GM12878 (cell line): ENCODE measurements around the gene CCNG1.

Experiments used
- BMI1 ChIP-seq: fragments of 450-650 bp; IDR thresholded peaks from 2 replicates; pipeline ENCODE4 v1.6.1; 2016; ENCODE audit warnings: mild to moderate bottlenecking, moderate library complexity, borderline replicate concordance
- CBX3 ChIP-seq: fragments of 200-600 bp; sonication (generic); IDR thresholded peaks from 2 replicates; pipeline ENCODE4 v1.6.1; 2016; ENCODE audit warnings: low read depth, borderline replicate concordance
- JUND ChIP-seq: IDR thresholded peaks from 2 replicates; pipeline ENCODE4 v1.6.1; 2012; ENCODE audit warnings: low read depth, mild to moderate bottlenecking, low read length, improper control_type of control experiment, moderate library complexity
- POLR2A ChIP-seq: IDR thresholded peaks from 2 replicates; pipeline ENCODE4 v1.6.1; 2011; ENCODE audit warnings: low read depth, mild to moderate bottlenecking, low read length
- POLR2AphosphoS5 ChIP-seq: IDR thresholded peaks from 2 replicates; pipeline ENCODE4 v1.6.1; 2011; ENCODE audit warnings: mild to moderate bottlenecking, low read length, inconsistent platforms
- RB1 ChIP-seq: fragments of 450-650 bp; formaldehyde crosslinking; IDR thresholded peaks from 2 replicates; pipeline ENCODE4 v1.6.1; 2017; ENCODE audit warnings: mild to moderate bottlenecking, borderline replicate concordance
- SIN3A ChIP-seq: IDR thresholded peaks from 2 replicates; pipeline ENCODE4 v1.6.1; 2012; ENCODE audit warnings: low read depth, low read length, improper control_type of control experiment
- SUPT20H ChIP-seq: IDR thresholded peaks from 2 replicates; pipeline ENCODE4 v1.6.1; 2011; ENCODE audit warnings: low read depth, mild to moderate bottlenecking, low read length, moderate library complexity, borderline replicate concordance; ENCODE audit not compliant: control insufficient read depth
- ZNF217 ChIP-seq: fragments of 450-650 bp; IDR thresholded peaks from 2 replicates; pipeline ENCODE4 v1.6.1; 2017; ENCODE audit warnings: antibody characterized with exemption, mild to moderate bottlenecking
- TF ChIP-seq, protein P1 (sequence below), 3 experiments: IDR thresholded peaks in 2 of 3; conservative IDR thresholded peaks in 1 of 3; 2 replicates each; pipeline ENCODE4 v1.5.1; 2011; ENCODE audit warnings: low read depth in 3 of 3, low read length in 3 of 3, mild to moderate bottlenecking in 3 of 3, control low read depth in 2 of 3, moderate library complexity in 2 of 3, inconsistent platforms in 1 of 3, mixed read lengths in 1 of 3; ENCODE audit not compliant: control insufficient read depth in 2 of 3, insufficient read depth in 1 of 3; ENCODE audit errors: extremely low read depth in 1 of 3
- TF ChIP-seq, protein P2 (sequence below): IDR thresholded peaks from 2 replicates; pipeline ENCODE4 v1.6.1; 2012; ENCODE audit warnings: mild to moderate bottlenecking, low read depth, low read length

DNA sequence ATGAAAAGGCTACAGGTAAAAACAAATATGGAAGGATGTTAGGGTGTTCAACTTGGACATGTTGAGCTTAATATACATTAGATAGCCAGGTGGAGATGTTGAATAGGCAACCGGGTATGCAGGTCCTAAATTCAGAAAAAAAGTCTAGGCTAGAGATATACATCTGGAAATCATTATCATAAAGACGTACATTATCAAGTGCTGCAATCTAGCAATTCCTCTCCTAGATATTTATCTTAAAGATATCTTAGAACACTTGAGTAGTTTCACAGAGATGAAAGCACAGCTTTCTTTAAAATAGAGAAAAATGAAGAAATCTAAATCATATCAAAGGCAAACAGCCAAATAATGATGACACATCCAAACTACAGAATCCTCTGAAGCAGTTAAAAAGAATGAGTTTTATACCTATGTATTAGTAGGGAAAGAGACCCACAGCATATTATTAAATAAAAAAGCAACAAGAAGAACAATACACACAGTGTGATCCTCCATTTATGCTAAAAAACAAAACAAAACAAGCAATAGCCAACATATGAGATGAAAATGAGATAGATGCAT lies 18.7 kb downstream of the CCNG1 start:
- TF ChIP-seq POLR2AphosphoS5 (no peak), SUPT20H (no peak), SIN3A (no peak), CBX3 (no peak), BMI1 (no peak), POLR2A (no peak), ZNF217 (no peak), JUND (no peak), RB1 (no peak)
- TF ChIP-seq, protein P1, sequence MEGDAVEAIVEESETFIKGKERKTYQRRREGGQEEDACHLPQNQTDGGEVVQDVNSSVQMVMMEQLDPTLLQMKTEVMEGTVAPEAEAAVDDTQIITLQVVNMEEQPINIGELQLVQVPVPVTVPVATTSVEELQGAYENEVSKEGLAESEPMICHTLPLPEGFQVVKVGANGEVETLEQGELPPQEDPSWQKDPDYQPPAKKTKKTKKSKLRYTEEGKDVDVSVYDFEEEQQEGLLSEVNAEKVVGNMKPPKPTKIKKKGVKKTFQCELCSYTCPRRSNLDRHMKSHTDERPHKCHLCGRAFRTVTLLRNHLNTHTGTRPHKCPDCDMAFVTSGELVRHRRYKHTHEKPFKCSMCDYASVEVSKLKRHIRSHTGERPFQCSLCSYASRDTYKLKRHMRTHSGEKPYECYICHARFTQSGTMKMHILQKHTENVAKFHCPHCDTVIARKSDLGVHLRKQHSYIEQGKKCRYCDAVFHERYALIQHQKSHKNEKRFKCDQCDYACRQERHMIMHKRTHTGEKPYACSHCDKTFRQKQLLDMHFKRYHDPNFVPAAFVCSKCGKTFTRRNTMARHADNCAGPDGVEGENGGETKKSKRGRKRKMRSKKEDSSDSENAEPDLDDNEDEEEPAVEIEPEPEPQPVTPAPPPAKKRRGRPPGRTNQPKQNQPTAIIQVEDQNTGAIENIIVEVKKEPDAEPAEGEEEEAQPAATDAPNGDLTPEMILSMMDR (IDR thresholded peaks at IDR 0.05 in 2 of 3, conservative IDR thresholded peaks at IDR 0.05 in 1 of 3; ENCODE audit: control insufficient read depth in 2 of 3, extremely low read depth in 1 of 3, insufficient read depth in 1 of 3, low read depth in 3 of 3, low read length in 3 of 3), result no peak
- TF ChIP-seq, protein P2, sequence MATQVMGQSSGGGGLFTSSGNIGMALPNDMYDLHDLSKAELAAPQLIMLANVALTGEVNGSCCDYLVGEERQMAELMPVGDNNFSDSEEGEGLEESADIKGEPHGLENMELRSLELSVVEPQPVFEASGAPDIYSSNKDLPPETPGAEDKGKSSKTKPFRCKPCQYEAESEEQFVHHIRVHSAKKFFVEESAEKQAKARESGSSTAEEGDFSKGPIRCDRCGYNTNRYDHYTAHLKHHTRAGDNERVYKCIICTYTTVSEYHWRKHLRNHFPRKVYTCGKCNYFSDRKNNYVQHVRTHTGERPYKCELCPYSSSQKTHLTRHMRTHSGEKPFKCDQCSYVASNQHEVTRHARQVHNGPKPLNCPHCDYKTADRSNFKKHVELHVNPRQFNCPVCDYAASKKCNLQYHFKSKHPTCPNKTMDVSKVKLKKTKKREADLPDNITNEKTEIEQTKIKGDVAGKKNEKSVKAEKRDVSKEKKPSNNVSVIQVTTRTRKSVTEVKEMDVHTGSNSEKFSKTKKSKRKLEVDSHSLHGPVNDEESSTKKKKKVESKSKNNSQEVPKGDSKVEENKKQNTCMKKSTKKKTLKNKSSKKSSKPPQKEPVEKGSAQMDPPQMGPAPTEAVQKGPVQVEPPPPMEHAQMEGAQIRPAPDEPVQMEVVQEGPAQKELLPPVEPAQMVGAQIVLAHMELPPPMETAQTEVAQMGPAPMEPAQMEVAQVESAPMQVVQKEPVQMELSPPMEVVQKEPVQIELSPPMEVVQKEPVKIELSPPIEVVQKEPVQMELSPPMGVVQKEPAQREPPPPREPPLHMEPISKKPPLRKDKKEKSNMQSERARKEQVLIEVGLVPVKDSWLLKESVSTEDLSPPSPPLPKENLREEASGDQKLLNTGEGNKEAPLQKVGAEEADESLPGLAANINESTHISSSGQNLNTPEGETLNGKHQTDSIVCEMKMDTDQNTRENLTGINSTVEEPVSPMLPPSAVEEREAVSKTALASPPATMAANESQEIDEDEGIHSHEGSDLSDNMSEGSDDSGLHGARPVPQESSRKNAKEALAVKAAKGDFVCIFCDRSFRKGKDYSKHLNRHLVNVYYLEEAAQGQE, result no peak
